Fibroblast of skin of left quadriceps (primary cell): ENCODE data around the gene FOXK2.

Source experiments
- DNase-seq, 2 experiments: peaks; one replicate each; pipeline ENCODE4 v3.0.0-alpha.2; 2013; ENCODE audit warnings: low read depth in 2 of 2

FOXK2 gene

GRCh38 chr17:82589851-82590180 lies 70.3 kb downstream of the FOXK2 start:
- no peak for DNase-seq

- DNase-seq: no peak
Observed at GRCh38 chr17:82590216-82590615, 70.7 kb downstream of the FOXK2 start.

GRCh38 chr17:82590881-82591539 lies 71.5 kb downstream of the FOXK2 start:
- no peak for DNase-seq

GRCh38 chr17:82592289-82592766 lies 72.8 kb downstream of the FOXK2 start:
- no peak for DNase-seq

DNA sequence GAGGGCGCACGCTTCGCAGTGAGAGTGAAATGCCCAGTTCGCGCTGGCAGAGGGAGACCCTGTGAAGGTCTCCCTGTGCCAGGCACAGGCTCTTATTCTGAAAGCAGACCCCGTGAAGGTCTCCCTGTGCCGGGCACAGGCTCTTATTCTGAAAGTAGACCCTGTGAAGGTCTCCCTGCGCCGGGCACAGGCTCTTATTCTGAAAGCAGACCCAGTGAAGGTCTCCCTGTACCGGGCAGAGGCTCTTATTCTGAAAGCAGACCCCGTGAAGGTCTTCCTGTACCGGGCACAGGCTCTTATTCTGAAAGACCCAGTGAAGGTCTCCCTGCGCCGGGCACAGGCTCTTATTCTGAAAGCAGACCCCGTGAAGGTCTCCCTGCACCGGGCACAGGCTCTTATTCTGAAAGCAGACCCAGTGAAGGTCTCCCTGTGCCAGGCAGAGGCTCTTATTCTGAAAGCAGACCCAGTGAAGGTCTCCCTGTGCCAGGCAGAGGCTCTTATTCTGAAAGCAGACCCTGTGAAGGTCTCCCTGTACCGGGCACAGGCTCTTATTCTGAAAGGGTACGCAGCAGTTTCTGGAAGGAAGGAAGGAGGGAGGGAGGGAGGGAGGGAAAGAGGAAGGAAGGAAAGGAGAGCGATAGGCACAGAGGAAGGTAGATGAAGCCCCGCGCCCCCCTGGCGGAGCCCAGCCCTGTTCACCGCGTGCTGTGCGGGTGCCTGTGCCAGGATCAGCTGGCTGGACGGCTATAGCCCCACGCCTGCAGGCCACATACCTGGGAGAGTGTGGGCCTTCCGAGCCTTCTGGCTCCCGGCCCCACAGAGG lies 73.4 kb downstream of the FOXK2 start:
- peak; percentile 65 to 66 for DNase-seq

GRCh38 chr17:82593590-82594087 lies 74.1 kb downstream of the FOXK2 start:
- no peak for DNase-seq

- no peak for DNase-seq
Observed at GRCh38 chr17:82594571-82594970, 75.0 kb downstream of the FOXK2 start.

DNA sequence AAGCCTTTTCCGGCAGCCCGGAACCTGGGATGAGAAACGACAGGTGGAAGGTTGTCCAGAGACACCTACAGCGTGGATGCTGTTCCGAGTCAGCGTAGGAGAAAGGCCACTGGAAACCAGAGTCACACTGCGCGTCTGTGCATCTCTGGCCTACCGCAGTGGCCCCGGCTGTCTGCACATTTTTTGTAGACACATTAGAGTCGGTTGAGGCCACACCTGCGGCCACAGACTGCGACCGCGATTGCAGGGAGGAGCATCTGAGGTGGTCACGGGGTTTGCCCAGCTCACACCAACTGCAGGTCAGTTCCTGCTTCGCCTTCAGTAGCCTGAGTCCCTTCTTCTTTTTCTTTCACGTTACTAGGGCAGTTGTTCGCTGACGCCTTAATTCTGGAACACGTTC lies 76.4 kb downstream of the FOXK2 start:
- no peak for DNase-seq

DNA sequence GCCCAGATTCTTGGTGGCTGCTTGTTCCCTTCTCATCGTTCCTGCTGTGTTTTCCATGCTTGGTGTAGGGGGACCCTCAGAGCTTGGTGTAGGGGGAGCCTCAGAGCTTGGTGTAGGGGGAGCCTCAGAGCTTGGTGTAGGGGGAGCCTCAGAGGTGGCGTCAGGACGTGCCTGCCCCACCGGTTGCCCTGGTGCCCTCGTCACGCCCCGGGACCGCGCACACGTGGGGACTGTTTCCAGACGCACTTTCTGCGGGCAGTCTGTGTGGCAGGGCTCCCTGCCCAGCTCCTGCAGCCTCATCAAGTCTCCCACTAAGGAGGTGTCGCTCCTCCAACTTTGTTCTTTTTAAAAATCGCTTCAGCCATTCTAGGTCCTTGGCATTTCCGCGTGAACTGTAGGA lies 76.8 kb downstream of the FOXK2 start:
- no peak for DNase-seq

GRCh38 chr17:82596837-82597672 lies 77.5 kb downstream of the FOXK2 start:
- no peak for DNase-seq

GRCh38 chr17:82598256-82599119 lies 79.0 kb downstream of the FOXK2 start:
- DNase-seq: no peak

GRCh38 chr17:82599674-82600661 lies 80.4 kb downstream of the FOXK2 start:
- DNase-seq: no peak

DNA sequence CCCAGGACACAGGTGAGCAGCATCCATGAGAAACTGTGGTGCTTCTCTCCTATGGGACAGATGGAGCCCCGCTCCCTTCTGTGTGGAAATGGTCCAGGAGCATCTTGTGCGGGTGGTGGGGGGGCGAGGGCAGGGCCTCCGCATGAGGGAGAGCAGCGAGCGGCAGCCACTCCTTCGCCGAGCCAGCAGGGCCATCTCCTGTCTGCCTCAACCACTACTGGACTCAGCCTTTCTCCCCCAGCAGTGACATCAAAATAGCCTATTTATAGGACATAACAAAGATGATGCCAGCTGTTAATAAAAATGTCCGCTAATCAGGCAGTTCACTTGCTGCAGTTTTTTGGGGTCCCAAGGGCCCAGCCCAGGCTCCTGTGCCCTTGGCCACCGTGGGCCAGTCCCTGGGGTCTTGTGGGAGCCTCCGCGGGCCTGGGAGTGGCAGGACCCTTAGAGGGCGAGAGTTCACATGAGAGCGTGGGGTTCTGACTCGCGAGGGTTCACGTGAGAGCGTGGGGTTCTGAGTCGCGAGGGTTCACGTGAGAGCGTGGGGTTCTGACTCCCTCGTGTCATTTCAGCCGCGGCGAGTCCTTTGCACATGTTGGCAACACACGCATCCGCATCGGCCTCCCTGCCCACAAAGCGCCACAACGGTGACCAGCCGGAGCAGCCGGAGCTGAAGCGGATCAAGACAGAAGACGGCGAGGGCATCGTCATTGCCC lies 81.4 kb downstream of the FOXK2 start:
- DNase-seq: no peak

DNA sequence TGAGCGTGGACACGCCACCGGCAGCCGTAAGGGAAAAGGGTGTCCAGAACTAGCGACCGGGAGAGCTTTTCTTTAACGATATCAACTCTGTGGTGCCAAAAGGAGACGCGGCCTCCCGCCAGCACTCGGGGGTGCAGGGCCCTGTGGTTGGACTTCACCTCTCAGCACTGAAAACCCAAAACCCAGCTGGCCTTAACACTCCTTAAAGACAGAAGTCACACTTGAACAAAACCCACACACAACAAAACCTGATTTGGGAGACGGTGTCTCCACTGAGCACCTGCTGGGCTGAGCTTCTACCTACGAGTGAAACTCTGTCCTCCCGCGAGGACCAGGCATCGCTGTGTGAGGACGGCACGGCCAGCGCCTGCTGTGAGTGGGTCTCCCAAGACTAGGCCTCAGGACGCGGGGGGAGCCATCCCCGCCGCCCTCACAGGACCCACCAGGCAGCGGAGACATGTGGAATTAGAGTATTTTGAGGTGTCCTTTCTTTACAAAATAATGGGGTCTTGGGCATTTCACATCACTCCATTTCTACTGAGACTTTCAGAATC lies 82.0 kb downstream of the FOXK2 start:
- no peak for DNase-seq

DNA sequence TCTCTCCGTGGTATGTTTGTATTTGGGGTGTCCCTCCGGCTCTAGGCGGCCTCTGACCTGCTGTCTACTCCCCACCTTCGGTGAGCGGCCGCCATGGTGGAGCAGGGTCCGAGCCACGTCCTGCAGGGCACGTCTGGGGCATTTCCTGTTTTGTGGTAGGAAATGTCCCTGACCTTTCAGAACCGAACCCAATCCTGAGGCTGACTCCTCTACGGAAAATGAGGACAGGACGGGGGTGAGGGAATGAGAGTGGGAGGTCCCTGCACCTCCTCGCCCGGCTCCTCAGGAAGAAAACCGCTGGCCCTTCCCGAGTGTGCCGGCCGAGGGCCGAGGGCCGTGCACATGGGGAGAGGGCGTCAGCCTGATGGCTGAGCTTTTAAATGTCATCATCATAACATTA lies 83.0 kb downstream of the FOXK2 start:
- no peak for DNase-seq

DNA sequence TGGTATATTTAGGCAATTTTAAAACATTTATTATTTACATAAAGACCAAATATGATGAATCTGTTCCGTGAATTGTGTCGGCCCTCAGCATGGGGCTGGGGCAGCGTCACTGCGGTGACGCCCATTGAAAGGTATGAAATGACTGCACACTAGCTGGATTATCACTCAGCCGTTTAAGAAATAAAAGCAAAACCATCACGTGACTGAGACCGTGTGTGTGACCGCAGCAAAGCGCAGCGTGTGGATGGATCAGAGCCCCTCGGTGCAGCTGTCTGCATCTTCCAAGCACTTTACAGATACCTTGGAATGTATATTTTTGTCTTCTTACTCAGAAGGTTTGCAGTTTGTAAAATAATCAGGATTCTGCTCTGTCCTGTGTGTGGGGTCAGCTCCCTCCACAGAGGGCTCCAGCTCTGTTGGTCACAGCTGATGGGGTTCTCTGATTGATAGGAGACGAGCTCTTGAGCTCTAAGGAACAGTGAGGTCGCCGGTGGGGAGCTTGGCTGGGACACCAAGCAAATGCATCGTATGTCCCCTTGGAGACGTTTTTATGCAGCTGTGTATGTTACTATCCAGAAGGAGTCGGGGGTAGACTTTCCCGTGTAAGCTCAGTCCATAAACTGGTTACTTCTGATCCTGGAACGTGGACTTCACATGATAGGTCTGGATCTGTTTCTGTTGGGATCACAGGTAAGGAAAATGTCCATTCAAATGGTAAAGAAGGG lies 83.6 kb downstream of the FOXK2 start:
- no peak for DNase-seq

DNA sequence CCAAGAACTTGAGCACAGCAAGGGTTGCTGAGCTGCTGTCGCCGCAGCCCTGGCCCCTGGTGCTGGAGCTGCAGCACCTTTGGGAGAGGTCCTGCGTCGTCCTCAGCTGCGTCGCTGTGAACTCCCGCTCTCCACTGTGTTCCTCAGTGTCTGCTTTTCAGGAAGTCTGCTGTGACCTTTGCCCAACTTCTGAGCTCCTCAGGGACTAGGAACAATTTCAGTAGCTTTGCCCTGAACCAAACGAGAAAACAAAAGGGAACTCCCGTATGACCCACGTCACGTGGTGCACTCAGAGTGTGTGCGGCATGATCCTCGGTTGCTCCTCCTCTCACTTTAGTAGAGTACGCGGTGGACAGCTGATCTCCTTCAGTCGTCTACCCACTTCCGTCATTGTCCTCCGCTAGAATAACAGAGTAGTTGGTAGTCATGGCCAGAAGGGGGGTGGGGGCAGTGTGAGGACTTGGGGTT lies 84.5 kb downstream of the FOXK2 start:
- DNase-seq: no peak

GRCh38 chr17:82604532-82604931 lies 85.0 kb downstream of the FOXK2 start:
- no peak for DNase-seq
